Karpas-422 (cell line): ENCODE results near the gene RNF157. TPM values are rescaled to one million over a fixed set of nuclear protein-coding genes. Genes with fewer than 3 reads are reported as not detected.
"Not testable (repeated sequence)": the region's sequence is repeated elsewhere in the genome, so short reads cannot be mapped to it uniquely, and the experiment has no call there.

Experiments
- DNase-seq: peaks from one replicate; pipeline ENCODE4 v3.0.0-alpha.2; 2015
- H2AFZ ChIP-seq: fragments of 200-600 bp; sonication (generic); 2 replicates; pipeline ENCODE4 v1.6.1; 2014; ENCODE audit warnings: antibody characterized with exemption, low read length, mixed read lengths
- H3K27ac ChIP-seq: fragments of 200-600 bp; sonication (generic); 2 replicates; pipeline ENCODE4 v1.5.1; 2014; ENCODE audit warnings: mild to moderate bottlenecking, low read length, moderate library complexity
- H3K27me3 ChIP-seq: fragments of 200-600 bp; sonication (generic); 2 replicates; pipeline ENCODE4 v1.6.1; 2014; ENCODE audit warnings: low read length, mixed read lengths
- H3K36me3 ChIP-seq: fragments of 200-600 bp; sonication (generic); 2 replicates; pipeline ENCODE4 v1.6.1; 2014; ENCODE audit warnings: low read length, mixed read lengths; ENCODE audit not compliant: insufficient read depth
- H3K4me1 ChIP-seq: fragments of 200-600 bp; sonication (generic); 2 replicates; pipeline ENCODE4 v1.6.1; 2014; ENCODE audit warnings: mild to moderate bottlenecking, low read length, mixed read lengths
- H3K4me2 ChIP-seq: fragments of 200-600 bp; sonication (generic); 2 replicates; pipeline ENCODE4 v1.6.1; 2014; ENCODE audit warnings: low read length, low read depth, mild to moderate bottlenecking; ENCODE audit not compliant: poor library complexity, severe bottlenecking
- H3K4me3 ChIP-seq: fragments of 200-600 bp; sonication (generic); 2 replicates; pipeline ENCODE4 v1.5.1; 2014; ENCODE audit warnings: mild to moderate bottlenecking, antibody characterized with exemption, low read length, mixed read lengths
- H3K79me2 ChIP-seq: fragments of 200-600 bp; sonication (generic); 2 replicates; pipeline ENCODE4 v1.6.1; 2014; ENCODE audit warnings: mild to moderate bottlenecking, low read length, mixed read lengths
- H3K9ac ChIP-seq: fragments of 200-600 bp; sonication (generic); 2 replicates; pipeline ENCODE4 v1.6.0; 2014; ENCODE audit warnings: low read length
- H3K9me2 ChIP-seq: fragments of 200-600 bp; sonication (generic), shearing (Covaris generic); replicated peaks from 2 replicates; pipeline ENCODE4 v1.6.0; 2014; ENCODE audit warnings: mild to moderate bottlenecking, low read length, moderate library complexity; ENCODE audit not compliant: insufficient read depth
- H3K9me3 ChIP-seq: fragments of 300-700, 200-600 bp; sonication (generic); 2 replicates; pipeline ENCODE4 v1.6.1; 2014; ENCODE audit warnings: low read length, mixed read lengths
- H4K20me1 ChIP-seq: fragments of 200-600 bp; sonication (generic); 2 replicates; pipeline ENCODE4 v1.6.1; 2014; ENCODE audit warnings: mild to moderate bottlenecking, antibody characterized with exemption, low read length, low read depth; ENCODE audit not compliant: insufficient read depth
- total RNA-seq: library from RNA; depleted of rRNA; stranded (reverse); fragments of >200 nt; shearing (Covaris generic); gene quantifications from 2 replicates; pipeline ENCODE4 v1.2.3, GENCODE V29; 2014; ENCODE audit warnings: low replicate concordance

The RNF157 gene
- total RNA-seq, 1 experiment from 2014 or later = not detected

GRCh38 chr17:76271669-76272540 is 31.6 kb upstream of the RNF157 start:
- Histone ChIP-seq H3K9ac (peak overlapping the region; percentile 71), H3K4me1 (peaks cover 38% of the 10 kb centered on the region), H3K36me3 (no peaks in the 10 kb centered on the region), H3K79me2 (peaks cover 7% of the 10 kb centered on the region), H3K9me3 (no peaks in the 10 kb centered on the region), H3K9me2 (no peaks in the 10 kb centered on the region), H4K20me1 (no peaks in the 10 kb centered on the region), H2AFZ (peak overlapping the region; percentile 31; the same call in 1 of the 2 replicates), H3K4me2 (peak overlapping the region; percentile 89), H3K4me3 (peak overlapping the region; percentile 67), H3K27ac (no peak overlapping the region), H3K27me3 (no peaks in the 10 kb centered on the region)
- DNase-seq = peak; percentile 73

GRCh38 chr17:76270770-76271668 is 30.7 kb upstream of the RNF157 start:
- Histone ChIP-seq H4K20me1 (no peaks in the 10 kb centered on the region), H3K9ac (peak overlapping the region; percentile 71), H3K4me3 (peak overlapping the region; percentile 67), H2AFZ (peak overlapping the region; percentile 31; the same call in 1 of the 2 replicates), H3K27me3 (no peaks in the 10 kb centered on the region), H3K4me1 (peaks cover 46% of the 10 kb centered on the region), H3K9me2 (no peaks in the 10 kb centered on the region), H3K36me3 (no peaks in the 10 kb centered on the region), H3K4me2 (peak overlapping the region; percentile 89), H3K27ac (no peak overlapping the region), H3K9me3 (no peaks in the 10 kb centered on the region), H3K79me2 (peaks cover 15% of the 10 kb centered on the region)
- no peak for DNase-seq

- Histone ChIP-seq H3K9me2 (no peaks in the 10 kb centered on the region), H3K4me1 (peaks cover 46% of the 10 kb centered on the region), H2AFZ (no peak overlapping the region), H3K36me3 (no peaks in the 10 kb centered on the region), H3K79me2 (peaks cover 19% of the 10 kb centered on the region), H3K4me2 (no peak overlapping the region), H3K9me3 (no peaks in the 10 kb centered on the region), H3K27ac (no peak overlapping the region), H3K27me3 (no peaks in the 10 kb centered on the region), H3K4me3 (no peak overlapping the region), H4K20me1 (no peaks in the 10 kb centered on the region), H3K9ac (no peak overlapping the region)
- no peak for DNase-seq
These were observed 29.9 kb upstream of the RNF157 start for GRCh38 chr17:76270127-76270592.

GRCh38 chr17:76268991-76269981 is 29.0 kb upstream of the RNF157 start:
- Histone ChIP-seq H3K9me2 (no peaks in the 10 kb centered on the region), H3K27ac (no peak overlapping the region), H2AFZ (no peak overlapping the region), H3K4me3 (no peak overlapping the region), H3K79me2 (peaks cover 19% of the 10 kb centered on the region), H3K9me3 (no peaks in the 10 kb centered on the region), H3K36me3 (no peaks in the 10 kb centered on the region), H3K27me3 (no peaks in the 10 kb centered on the region), H4K20me1 (no peaks in the 10 kb centered on the region), H3K4me2 (no peak overlapping the region), H3K4me1 (peaks cover 50% of the 10 kb centered on the region), H3K9ac (no peak overlapping the region)
- DNase-seq = peak; percentile 38

- Histone ChIP-seq H3K4me1 (peaks cover 56% of the 10 kb centered on the region), H2AFZ (no peak overlapping the region; the same call in 1 of the 2 replicates), H3K4me3 (peak overlapping the region; percentile 39; the same call in 1 of the 2 replicates), H3K27me3 (no peaks in the 10 kb centered on the region), H3K9me3 (no peaks in the 10 kb centered on the region), H3K27ac (peak overlapping the region; percentile 67), H3K9ac (peak overlapping the region; percentile 55), H3K36me3 (no peaks in the 10 kb centered on the region), H3K79me2 (peaks cover 19% of the 10 kb centered on the region), H3K9me2 (no peaks in the 10 kb centered on the region), H3K4me2 (peak overlapping the region; percentile 72), H4K20me1 (no peaks in the 10 kb centered on the region)
- DNase-seq = peak; percentile 70
These were observed 27.9 kb upstream of the RNF157 start for GRCh38 chr17:76268015-76268749.

GRCh38 chr17:76267581-76268001 is 27.3 kb upstream of the RNF157 start:
- H2AFZ ChIP-seq, H3K9me3 ChIP-seq, DNase-seq, H3K36me3 ChIP-seq, H4K20me1 ChIP-seq, H3K27me3 ChIP-seq, H3K9me2 ChIP-seq: not testable (repeated sequence)
- Histone ChIP-seq H3K79me2 (peaks cover 19% of the 10 kb centered on the region), H3K4me3 (peak overlapping the region; percentile 39; the same call in 1 of the 2 replicates), H3K4me2 (peak overlapping the region; percentile 72), H3K27ac (peak overlapping the region; percentile 67), H3K9ac (peak overlapping the region; percentile 55), H3K4me1 (peaks cover 60% of the 10 kb centered on the region)

- peaks cover 19% of the 10 kb centered on the region for H3K79me2 ChIP-seq
- peaks cover 60% of the 10 kb centered on the region for H3K4me1 ChIP-seq
- no peak for DNase-seq
- H3K9me2 ChIP-seq = no peaks in the 10 kb centered on the region
- H3K9me3 ChIP-seq = no peaks in the 10 kb centered on the region
- peak overlapping the region; percentile 72 for H3K4me2 ChIP-seq
- no peaks in the 10 kb centered on the region for H4K20me1 ChIP-seq
- no peak overlapping the region for H2AFZ ChIP-seq
- peak overlapping the region; percentile 92; the same call in 1 of the 2 replicates for H3K4me3 ChIP-seq
- H3K36me3 ChIP-seq = no peaks in the 10 kb centered on the region
- H3K27ac ChIP-seq = peak overlapping the region; percentile 8; the same call in 1 of the 2 replicates
- H3K9ac ChIP-seq = peak overlapping the region; percentile 92
- H3K27me3 ChIP-seq = no peaks in the 10 kb centered on the region
These were observed 26.8 kb upstream of the RNF157 start for GRCh38 chr17:76267051-76267576.
